GM23338 (cell line): Measurements from ENCODE around the gene PACC1.

Experiments
- CTCF ChIP-seq, 2 experiments: fragments of 200-600 bp in 1 of 2; sonication (generic) in 1 of 2; conservative IDR thresholded peaks; 2 replicates each; pipeline versions ENCODE4 v1.5.1 to v1.6.1; 2016 to 2017; ENCODE audit warnings: antibody characterized with exemption in 2 of 2, low read depth in 2 of 2, mild to moderate bottlenecking in 2 of 2, moderate library complexity in 1 of 2
- REST ChIP-seq: IDR thresholded peaks from one replicate; pipeline ENCODE4 v1.6.1; 2018; ENCODE audit warnings: antibody characterized with exemption; ENCODE audit not compliant: unreplicated experiment

GRCh38 chr1:212377644-212378043, 37.0 kb downstream of the PACC1 start:
- TF ChIP-seq REST (no peak), CTCF (conservative IDR thresholded peaks at IDR 0.05; ENCODE audit: low read depth in 2 of 2) (no peak)
